ENCODE results near the gene MAP1LC3B2.

GRCh38 chr12:116624516-116624915, 65.3 kb downstream of the MAP1LC3B2 start:
- TF ChIP-seq CTCF (IDR thresholded peaks at IDR 0.05) (no peak), REST (IDR thresholded peaks at IDR 0.05; ENCODE audit: insufficient read depth in 1 of 2, low read depth in 2 of 2, low read length in 1 of 2) (no peak), POLR2AphosphoS5 (IDR thresholded peaks at IDR 0.05; ENCODE audit: low read depth, low read length) (no peak), SIN3A (IDR thresholded peaks at IDR 0.05; ENCODE audit: borderline replicate concordance, insufficient read depth, low read depth, low read length) (no peak)
